PC-9 (cell line): Measurements from ENCODE around the gene RLN3. TPM values are rescaled to one million over a fixed set of nuclear protein-coding genes. Genes with fewer than 3 reads are reported as not detected.
A peak's percentile ranks its signal among the peaks of the same experiment; 100 is the strongest.

Experiments
- BruUV-seq: library from RNA; stranded (reverse); fragments of 400-500 nt; replicated peaks from 2 replicates; lab custom pipeline; 2021; lab: Mats Ljungman, UMichigan
- CTCF ChIA-PET: fragments of 300-600 bp; sonication (Branson Sonifier 250); formaldehyde crosslinking; loops from one replicate; lab custom pipeline; 2022; ENCODE audit warnings: antibody characterized with exemption; lab: Charles Lee
- POLR2A ChIA-PET: fragments of 300-600 bp; sonication (Branson Sonifier 250); formaldehyde crosslinking; loops from one replicate; lab custom pipeline; 2022; ENCODE audit warnings: antibody characterized with exemption; ENCODE audit not compliant: unreplicated experiment; lab: Charles Lee
- DNase-seq, 2 experiments: peaks; one replicate each; pipeline versions ENCODE4 v3.0.0 to v3.0.0-alpha.2; 2015 to 2022; ENCODE audit warnings: mixed read lengths in 1 of 2
- H2AFZ ChIP-seq: fragments of 200-600 bp; sonication (generic); 2 replicates; pipeline ENCODE4 v1.8.1; 2017; ENCODE audit warnings: antibody characterized with exemption
- H3F3A ChIP-seq: fragments of 200-600 bp; sonication (generic); 2 replicates; pipeline ENCODE4 v1.8.1; 2017; ENCODE audit warnings: antibody characterized with exemption, mild to moderate bottlenecking, low read depth; ENCODE audit not compliant: insufficient read depth
- H3K27ac ChIP-seq: fragments of 200-600 bp; sonication (generic); 2 replicates; pipeline ENCODE4 v1.6.1; 2016; ENCODE audit warnings: mixed run types
- H3K27me3 ChIP-seq: fragments of 200-600 bp; sonication (generic); 2 replicates; pipeline ENCODE4 v1.6.1; 2016; ENCODE audit warnings: low read depth, mixed run types; ENCODE audit not compliant: insufficient read depth
- H3K36me3 ChIP-seq: fragments of 200-600 bp; sonication (generic); 2 replicates; pipeline ENCODE4 v1.6.1; 2016; ENCODE audit warnings: low read depth, mixed run types
- H3K4me1 ChIP-seq: fragments of 200-600 bp; sonication (generic); replicated peaks from 2 replicates; pipeline ENCODE4 v1.6.1; 2016; ENCODE audit warnings: mixed run types; ENCODE audit not compliant: insufficient read depth
- H3K4me2 ChIP-seq: fragments of 200-600 bp; sonication (generic); 2 replicates; pipeline ENCODE4 v1.6.1; 2017; ENCODE audit warnings: mixed run types
- H3K4me3 ChIP-seq: fragments of 200-600 bp; sonication (generic); 2 replicates; pipeline ENCODE4 v1.6.1; 2016; ENCODE audit warnings: mixed run types
- H3K79me2 ChIP-seq: fragments of 200-600 bp; sonication (generic); 2 replicates; pipeline ENCODE4 v1.6.1; 2017; ENCODE audit warnings: low read depth, mixed run types
- H3K9me2 ChIP-seq: fragments of 200-600 bp; sonication (generic); 2 replicates; pipeline ENCODE4 v1.8.1; 2017; ENCODE audit warnings: mild to moderate bottlenecking; ENCODE audit not compliant: insufficient read depth
- H3K9me3 ChIP-seq: fragments of 200-600 bp; sonication (generic); 2 replicates; pipeline ENCODE4 v1.8.1; 2016; ENCODE audit warnings: low read depth; ENCODE audit not compliant: insufficient read depth
- H4K20me1 ChIP-seq: fragments of 200-600 bp; sonication (generic); 2 replicates; pipeline ENCODE4 v1.8.1; 2017; ENCODE audit not compliant: insufficient read depth
- CTCF ChIP-seq: fragments of 200-600 bp; sonication (generic); conservative IDR thresholded peaks from 2 replicates; pipeline ENCODE4 v1.6.1; 2017; ENCODE audit warnings: mixed run types, antibody characterized with exemption, mild to moderate bottlenecking, moderate library complexity
- EZH2 ChIP-seq: fragments of 200-600 bp; sonication (generic); IDR thresholded peaks from 2 replicates; pipeline ENCODE4 v1.8.0; 2017; ENCODE audit warnings: antibody characterized with exemption, low read depth
- intact Hi-C: fragments of 100-400 bp; cut with micrococcal nuclease; formaldehyde crosslinking; loops from one replicate; pipeline ENCODE4 v1.10.0; 2022; ENCODE audit not compliant: unreplicated experiment
- total RNA-seq: library from RNA; stranded (reverse); gene quantifications from 2 replicates; pipeline ENCODE4 v1.2.3, GENCODE V29; 2021

Gene RLN3
- total RNA-seq, 1 experiment from 2014 or later, result not detected

GRCh38 chr19:14053500-14053899 is 25.6 kb downstream of the RLN3 start:
- H3K4me3 ChIP-seq, result no peak overlapping the region
- TF ChIP-seq CTCF (no peak), EZH2 (no peak)
- TSS peak; percentile 81 for BruUV-seq
- no peaks in the 10 kb centered on the region for H3K9me2 ChIP-seq
- intact Hi-C loops, result no loop called here
- no peak overlapping the region for H3K4me2 ChIP-seq
- no peaks in the 10 kb centered on the region for H3F3A ChIP-seq
- no peaks in the 10 kb centered on the region for H3K9me3 ChIP-seq
- no peak overlapping the region for H3K27ac ChIP-seq
- H3K79me2 ChIP-seq, result no peaks in the 10 kb centered on the region
- DNase-seq, result no peak
- H2AFZ ChIP-seq, result no peak overlapping the region
- no peaks in the 10 kb centered on the region for H3K36me3 ChIP-seq
- ChIA-PET CTCF (interaction anchor here (0.5 to 0.6 kb wide), 2 partner anchors 22 to 203 kb away, joined by 3 read pairs; partner anchors contain the start of gene IL27RA), POLR2A (interaction anchor here (0.6 kb wide), 1 partner anchor 906 kb away, joined by 5 read pairs; no protein-coding TSS in a partner anchor)
- H3K4me1 ChIP-seq, result no peaks in the 10 kb centered on the region
- H4K20me1 ChIP-seq, result no peaks in the 10 kb centered on the region
- no peaks in the 10 kb centered on the region for H3K27me3 ChIP-seq

- Histone ChIP-seq H3K27ac (no peak overlapping the region), H3F3A (no peaks in the 10 kb centered on the region), H3K4me1 (no peaks in the 10 kb centered on the region), H2AFZ (no peak overlapping the region), H3K4me2 (no peak overlapping the region), H4K20me1 (no peaks in the 10 kb centered on the region), H3K9me2 (no peaks in the 10 kb centered on the region), H3K36me3 (no peaks in the 10 kb centered on the region), H3K4me3 (no peak overlapping the region), H3K9me3 (no peaks in the 10 kb centered on the region), H3K79me2 (no peaks in the 10 kb centered on the region), H3K27me3 (no peaks in the 10 kb centered on the region)
- POLR2A ChIA-PET, result no interaction called here
- no peak for TF ChIP-seq CTCF
- TF ChIP-seq EZH2, result no peak
- no peak for DNase-seq
- intact Hi-C loops, result no loop called here
- CTCF ChIA-PET, result interaction anchor here (0.5 to 0.6 kb wide), 2 partner anchors 23 to 203 kb away, joined by 3 read pairs; partner anchors contain the start of gene IL27RA
- BruUV-seq, result no TSS peak
These were observed 26.2 kb downstream of the RLN3 start for GRCh38 chr19:14054099-14054498.

GRCh38 chr19:14054721-14055120 is 26.8 kb downstream of the RLN3 start:
- Histone ChIP-seq H3K27me3 (no peaks in the 10 kb centered on the region), H3K9me2 (no peaks in the 10 kb centered on the region), H2AFZ (no peak overlapping the region), H3F3A (peaks cover 2% of the 10 kb centered on the region; the same call in 1 of the 2 replicates), H3K9me3 (no peaks in the 10 kb centered on the region), H3K79me2 (no peaks in the 10 kb centered on the region), H3K4me1 (no peaks in the 10 kb centered on the region), H3K4me3 (no peak overlapping the region), H4K20me1 (no peaks in the 10 kb centered on the region), H3K4me2 (no peak overlapping the region), H3K27ac (no peak overlapping the region), H3K36me3 (no peaks in the 10 kb centered on the region)
- BruUV-seq, result no TSS peak
- TF ChIP-seq EZH2, result no peak
- no peak for TF ChIP-seq CTCF
- ChIA-PET CTCF (no interaction called here), POLR2A (no interaction called here)
- intact Hi-C loops, result no loop called here
- no peak for DNase-seq
